WERI-Rb-1 (cell line): ENCODE results near the gene OTOGL.

Source experiments
- DNase-seq: peaks from one replicate; pipeline ENCODE4 v3.0.0-alpha.2; 2020
- H3K27ac ChIP-seq: fragments of 250-450 bp; sonication (Bioruptor Pico); 2 replicates; pipeline ENCODE4 v1.5.1; 2020; ENCODE audit warnings: mild to moderate bottlenecking, moderate library complexity
- H3K27me3 ChIP-seq: fragments of 250-450 bp; sonication (Bioruptor Pico); 2 replicates; pipeline ENCODE4 v1.5.1; 2021; ENCODE audit warnings: mild to moderate bottlenecking, low read depth, moderate library complexity; ENCODE audit not compliant: insufficient read depth, severe bottlenecking
- H3K36me3 ChIP-seq: fragments of 250-450 bp; sonication (Bioruptor Pico); 2 replicates; pipeline ENCODE4 v1.5.1; 2020; ENCODE audit warnings: mild to moderate bottlenecking, moderate library complexity
- H3K4me3 ChIP-seq: 2 replicates; pipeline ENCODE4 v1.5.1; 2011; ENCODE audit warnings: low read depth, mild to moderate bottlenecking, control low read depth, low read length
- H3K9me3 ChIP-seq: fragments of 250-450 bp; sonication (Bioruptor Pico); 2 replicates; pipeline ENCODE4 v1.5.1; 2021; ENCODE audit warnings: mild to moderate bottlenecking, moderate library complexity; ENCODE audit not compliant: severe bottlenecking
- TF ChIP-seq, protein P1 (sequence below): IDR thresholded peaks from 2 replicates; pipeline ENCODE4 v1.5.1; 2011; ENCODE audit warnings: low read depth, mild to moderate bottlenecking, control low read depth, inconsistent platforms, low read length

The OTOGL gene

GRCh38 chr12:80321653-80322052 lies 222.3 kb downstream of the OTOGL start:
- H3K4me3 ChIP-seq: no peak overlapping the region
- H3K36me3 ChIP-seq: no peaks in the 10 kb centered on the region
- H3K27me3 ChIP-seq: no peaks in the 10 kb centered on the region
- no peaks in the 10 kb centered on the region for H3K9me3 ChIP-seq
- TF ChIP-seq, protein P1, sequence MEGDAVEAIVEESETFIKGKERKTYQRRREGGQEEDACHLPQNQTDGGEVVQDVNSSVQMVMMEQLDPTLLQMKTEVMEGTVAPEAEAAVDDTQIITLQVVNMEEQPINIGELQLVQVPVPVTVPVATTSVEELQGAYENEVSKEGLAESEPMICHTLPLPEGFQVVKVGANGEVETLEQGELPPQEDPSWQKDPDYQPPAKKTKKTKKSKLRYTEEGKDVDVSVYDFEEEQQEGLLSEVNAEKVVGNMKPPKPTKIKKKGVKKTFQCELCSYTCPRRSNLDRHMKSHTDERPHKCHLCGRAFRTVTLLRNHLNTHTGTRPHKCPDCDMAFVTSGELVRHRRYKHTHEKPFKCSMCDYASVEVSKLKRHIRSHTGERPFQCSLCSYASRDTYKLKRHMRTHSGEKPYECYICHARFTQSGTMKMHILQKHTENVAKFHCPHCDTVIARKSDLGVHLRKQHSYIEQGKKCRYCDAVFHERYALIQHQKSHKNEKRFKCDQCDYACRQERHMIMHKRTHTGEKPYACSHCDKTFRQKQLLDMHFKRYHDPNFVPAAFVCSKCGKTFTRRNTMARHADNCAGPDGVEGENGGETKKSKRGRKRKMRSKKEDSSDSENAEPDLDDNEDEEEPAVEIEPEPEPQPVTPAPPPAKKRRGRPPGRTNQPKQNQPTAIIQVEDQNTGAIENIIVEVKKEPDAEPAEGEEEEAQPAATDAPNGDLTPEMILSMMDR: no peak
- DNase-seq: no peak
- H3K27ac ChIP-seq: no peak overlapping the region

DNA sequence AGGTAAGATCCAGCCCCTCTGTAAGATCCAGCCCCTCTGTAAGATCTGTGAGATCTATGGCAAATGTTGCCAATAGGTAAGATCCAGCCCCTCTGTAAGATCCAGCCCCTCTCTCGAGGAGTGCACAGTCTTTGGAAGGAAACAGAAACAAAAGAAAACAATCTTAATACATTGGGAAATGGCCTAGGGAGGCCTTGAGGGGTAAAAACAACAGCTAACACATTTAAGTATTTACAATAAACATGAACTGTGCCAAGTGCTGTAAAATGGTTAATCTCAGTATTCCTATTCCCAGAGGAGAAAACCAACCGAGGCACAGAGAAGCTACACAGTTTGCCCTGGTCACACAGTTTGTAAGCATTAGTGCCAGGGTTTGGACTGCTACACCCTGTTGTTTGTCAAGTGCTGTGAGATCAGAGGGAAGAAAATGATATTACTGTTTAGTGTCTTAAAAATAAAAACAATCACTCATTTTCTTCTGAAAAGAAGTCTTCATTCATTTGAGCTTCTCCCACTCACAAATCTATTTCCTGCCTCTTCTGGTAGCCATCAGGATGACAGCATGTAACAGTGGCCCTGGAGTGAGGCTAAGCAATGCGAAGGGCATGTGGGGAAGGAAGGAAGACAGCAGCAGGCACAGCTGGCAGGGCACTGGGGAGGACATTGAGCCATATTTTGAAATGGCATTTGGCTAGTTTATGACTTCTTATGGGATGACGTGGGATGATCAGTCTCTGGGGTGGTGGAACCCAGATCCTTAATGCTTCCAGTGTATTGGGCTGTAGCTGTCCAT lies 226.0 kb downstream of the OTOGL start:
- no peaks in the 10 kb centered on the region for H3K27me3 ChIP-seq
- no peak for DNase-seq
- no peak overlapping the region for H3K4me3 ChIP-seq
- no peaks in the 10 kb centered on the region for H3K36me3 ChIP-seq
- TF ChIP-seq, protein P1: no peak
- no peaks in the 10 kb centered on the region for H3K9me3 ChIP-seq
- no peak overlapping the region for H3K27ac ChIP-seq

- no peak for DNase-seq
- H3K36me3 ChIP-seq: no peaks in the 10 kb centered on the region
- no peak overlapping the region for H3K27ac ChIP-seq
- H3K9me3 ChIP-seq: no peaks in the 10 kb centered on the region
- H3K4me3 ChIP-seq: no peak overlapping the region
- TF ChIP-seq, protein P1: no peak
- no peaks in the 10 kb centered on the region for H3K27me3 ChIP-seq
Observed at GRCh38 chr12:80332827-80333226, 233.5 kb downstream of the OTOGL start.

DNA sequence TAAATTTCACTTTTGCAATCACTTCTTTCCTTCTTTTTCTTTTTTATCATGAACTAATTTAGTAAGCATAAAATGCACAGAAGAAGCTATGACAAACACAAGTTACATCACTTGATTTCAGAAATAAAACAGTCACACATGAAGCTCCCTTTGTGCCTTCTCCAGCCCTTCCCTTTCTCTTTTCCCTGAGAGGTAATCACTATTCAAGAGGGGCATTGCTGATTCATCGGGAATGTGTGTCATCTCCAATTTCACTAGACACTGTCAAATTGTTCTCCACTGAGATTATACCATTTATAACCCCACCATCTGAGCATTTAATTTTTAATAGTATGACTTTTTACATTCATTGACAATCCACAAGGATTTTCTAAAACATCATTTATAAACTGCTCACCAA lies 253.1 kb downstream of the OTOGL start:
- DNase-seq: no peak
- TF ChIP-seq, protein P1: no peak
- Histone ChIP-seq H3K36me3 (no peaks in the 10 kb centered on the region), H3K27me3 (no peaks in the 10 kb centered on the region), H3K9me3 (no peaks in the 10 kb centered on the region), H3K27ac (no peak overlapping the region), H3K4me3 (no peak overlapping the region)

GRCh38 chr12:80353254-80353653 lies 253.9 kb downstream of the OTOGL start:
- no peaks in the 10 kb centered on the region for H3K36me3 ChIP-seq
- no peak overlapping the region for H3K4me3 ChIP-seq
- TF ChIP-seq, protein P1: no peak
- no peaks in the 10 kb centered on the region for H3K27me3 ChIP-seq
- H3K27ac ChIP-seq: no peak overlapping the region
- no peak for DNase-seq
- H3K9me3 ChIP-seq: no peaks in the 10 kb centered on the region

DNA sequence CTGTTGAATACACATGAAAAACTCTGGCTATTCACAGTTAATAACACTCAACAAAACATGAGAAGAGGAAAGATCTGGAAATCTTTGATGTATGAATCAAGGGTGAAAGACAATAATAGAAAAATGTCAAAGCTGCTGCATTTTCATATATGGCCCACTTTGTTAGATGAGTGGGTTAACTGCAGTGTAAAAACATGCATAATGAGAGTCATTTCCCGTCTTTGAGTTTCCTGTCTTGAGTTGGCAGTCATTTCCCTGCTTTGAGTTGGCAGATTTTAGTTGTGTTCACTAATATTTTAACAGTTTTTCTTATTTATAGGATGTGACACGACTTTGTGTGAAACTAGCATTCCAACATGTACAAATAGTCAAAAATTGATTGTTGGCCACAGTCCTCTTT lies 256.8 kb downstream of the OTOGL start:
- Histone ChIP-seq H3K27ac (no peak overlapping the region), H3K27me3 (no peaks in the 10 kb centered on the region), H3K9me3 (no peaks in the 10 kb centered on the region), H3K4me3 (no peak overlapping the region), H3K36me3 (no peaks in the 10 kb centered on the region)
- TF ChIP-seq, protein P1: no peak
- no peak for DNase-seq
